ENCODE results near the gene WDFY4.

WDFY4 gene

DNA sequence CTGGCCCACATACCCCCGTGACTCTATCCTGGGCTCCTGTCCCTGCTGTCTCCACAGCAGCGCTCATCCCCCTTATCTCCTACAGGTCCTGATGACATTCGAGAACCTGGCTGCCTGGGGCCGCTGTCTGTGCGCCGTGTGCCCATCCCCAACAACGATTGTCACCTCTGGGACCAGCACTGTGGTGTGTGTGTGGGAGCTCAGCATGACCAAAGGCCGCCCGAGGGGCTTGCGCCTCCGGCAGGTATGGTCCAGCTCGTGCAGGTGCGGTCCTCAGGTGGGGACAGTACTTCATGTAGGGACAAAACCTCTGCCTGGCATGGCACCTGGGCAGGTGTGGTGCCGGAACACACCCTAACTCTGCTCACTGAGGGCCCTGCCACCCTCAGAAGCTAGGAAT, 285.4 kb downstream of the WDFY4 start (continued):
- TF ChIP-seq ZNF2 (tag by site-specific recombination; IDR thresholded peaks at IDR 0.05) = no peak
- TF ChIP-seq ZNF701 (tag by site-specific recombination; IDR thresholded peaks at IDR 0.05) = no peak
- TF ChIP-seq ZNF610 (tag by site-specific recombination; IDR thresholded peaks at IDR 0.05; ENCODE audit: borderline replicate concordance) = no peak
- TF ChIP-seq HOXA7 (CRISPR knock-in tag; IDR thresholded peaks at IDR 0.05; ENCODE audit: borderline replicate concordance) = no peak
- no peak for TF ChIP-seq ZNF354C (tag by site-specific recombination; IDR thresholded peaks at IDR 0.05; ENCODE audit: borderline replicate concordance, low read depth)
- TF ChIP-seq ZNF558 (tag by site-specific recombination; IDR thresholded peaks at IDR 0.05) = no peak
- TF ChIP-seq ZNF654 (tag by site-specific recombination; IDR thresholded peaks at IDR 0.05; ENCODE audit: low read depth) = no peak
- TF ChIP-seq ZNF175 (tag by site-specific recombination; IDR thresholded peaks at IDR 0.05) = no peak

DNA sequence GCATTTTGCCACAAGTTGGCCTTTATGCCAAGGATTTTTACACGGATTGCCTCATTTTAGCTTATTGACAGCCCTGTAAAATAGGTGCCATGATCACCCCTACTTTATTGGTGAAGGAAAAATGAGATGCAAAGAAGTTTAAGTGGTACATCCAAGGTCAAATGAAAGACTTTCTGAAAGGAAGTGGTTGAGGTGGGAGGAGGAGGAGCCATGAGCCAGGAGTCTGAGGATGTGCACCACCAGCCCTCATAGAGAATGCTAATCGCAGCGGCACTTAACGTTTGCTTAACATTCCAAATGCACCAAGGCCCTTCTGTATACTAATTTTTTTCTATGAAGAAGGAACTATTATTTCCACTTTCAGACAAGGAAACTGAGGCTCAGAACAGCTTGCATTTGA, 286.0 kb downstream of the WDFY4 start:
- no peaks in the 10 kb centered on the region for H3K4me1 ChIP-seq (ENCODE audit: control insufficient read depth, insufficient read depth, low read length)
- no peak overlapping the region for H3K27ac ChIP-seq (ENCODE audit: extremely low read depth, low read depth, low read length)
- H3K9me3 ChIP-seq (ENCODE audit: control insufficient read depth, insufficient read depth, low read depth, low read length) = no peaks in the 10 kb centered on the region
- ChIA-PET POLR2A (no interaction called here), CTCF (no interaction called here)
- H3K36me3 ChIP-seq (ENCODE audit: control insufficient read depth in 2 of 2, insufficient read depth in 1 of 2, low read length in 2 of 2) = no peaks in the 10 kb centered on the region
- H3K4me3 ChIP-seq (ENCODE audit: low read depth, low read length) = no peak overlapping the region
- TF ChIP-seq ZNF548 (tag by site-specific recombination; IDR thresholded peaks at IDR 0.05) (no peak), WT1 (tag by site-specific recombination; IDR thresholded peaks at IDR 0.05) (no peak), ZNF157 (tag by site-specific recombination; IDR thresholded peaks at IDR 0.05) (no peak), MZF1 (tag by site-specific recombination; IDR thresholded peaks at IDR 0.05; ENCODE audit: borderline replicate concordance) (no peak), ZNF138 (tag by site-specific recombination; IDR thresholded peaks at IDR 0.05; ENCODE audit: borderline replicate concordance) (no peak), ZNF362 (tag by site-specific recombination; IDR thresholded peaks at IDR 0.05) (no peak), ZNF211 (tag by site-specific recombination; IDR thresholded peaks at IDR 0.05; ENCODE audit: low read depth) (no peak), ZNF521 (tag by site-specific recombination; IDR thresholded peaks at IDR 0.05) (no peak), OVOL3 (tag by site-specific recombination; IDR thresholded peaks at IDR 0.05) (no peak), REST (tag by site-specific recombination; IDR thresholded peaks at IDR 0.05) (no peak), ZNF621 (tag by site-specific recombination; IDR thresholded peaks at IDR 0.05) (no peak), ZNF747 (tag by site-specific recombination; IDR thresholded peaks at IDR 0.05) (no peak), ZNF670 (tag by site-specific recombination; IDR thresholded peaks at IDR 0.05; ENCODE audit: low read depth) (no peak), ZNF223 (tag by site-specific recombination; IDR thresholded peaks at IDR 0.05) (no peak), ZNF132 (tag by site-specific recombination; IDR thresholded peaks at IDR 0.05; ENCODE audit: borderline replicate concordance) (no peak)
- TF ChIP-seq, protein P1, sequence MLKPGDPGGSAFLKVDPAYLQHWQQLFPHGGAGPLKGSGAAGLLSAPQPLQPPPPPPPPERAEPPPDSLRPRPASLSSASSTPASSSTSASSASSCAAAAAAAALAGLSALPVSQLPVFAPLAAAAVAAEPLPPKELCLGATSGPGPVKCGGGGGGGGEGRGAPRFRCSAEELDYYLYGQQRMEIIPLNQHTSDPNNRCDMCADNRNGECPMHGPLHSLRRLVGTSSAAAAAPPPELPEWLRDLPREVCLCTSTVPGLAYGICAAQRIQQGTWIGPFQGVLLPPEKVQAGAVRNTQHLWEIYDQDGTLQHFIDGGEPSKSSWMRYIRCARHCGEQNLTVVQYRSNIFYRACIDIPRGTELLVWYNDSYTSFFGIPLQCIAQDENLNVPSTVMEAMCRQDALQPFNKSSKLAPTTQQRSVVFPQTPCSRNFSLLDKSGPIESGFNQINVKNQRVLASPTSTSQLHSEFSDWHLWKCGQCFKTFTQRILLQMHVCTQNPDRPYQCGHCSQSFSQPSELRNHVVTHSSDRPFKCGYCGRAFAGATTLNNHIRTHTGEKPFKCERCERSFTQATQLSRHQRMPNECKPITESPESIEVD (tag by site-specific recombination; IDR thresholded peaks at IDR 0.05) = no peak

Measured in HEK293 (cell line).